SU-DHL-6 (cell line): Measurements from ENCODE around the gene IGF2R.

Source experiments
- H2AFZ ChIP-seq: fragments of 200-600 bp; sonication (generic); 2 replicates; pipeline ENCODE4 v1.6.1; 2014; ENCODE audit warnings: low read depth, mild to moderate bottlenecking, moderate library complexity, mixed read lengths, antibody characterized with exemption, low read length; ENCODE audit not compliant: severe bottlenecking
- H3F3A ChIP-seq: fragments of 200-600 bp; shearing (Covaris generic); 2 replicates; pipeline ENCODE4 v1.6.0; 2016; ENCODE audit warnings: antibody characterized with exemption, mild to moderate bottlenecking; ENCODE audit not compliant: insufficient read depth
- H3K27ac ChIP-seq: fragments of 200-600 bp; sonication (generic); 2 replicates; pipeline ENCODE4 v1.5.1; 2016; ENCODE audit warnings: low read depth, mild to moderate bottlenecking, low read length, moderate library complexity, mixed read lengths
- H3K27me3 ChIP-seq: fragments of 200-600 bp; sonication (generic), shearing (Covaris generic); 2 replicates; pipeline ENCODE4 v1.6.0; 2014; ENCODE audit warnings: mild to moderate bottlenecking, low read length
- H3K36me3 ChIP-seq: fragments of 200-600 bp; sonication (generic); 2 replicates; pipeline ENCODE4 v1.6.1; 2014; ENCODE audit warnings: mild to moderate bottlenecking, low read length, mixed read lengths
- H3K4me2 ChIP-seq: fragments of 300-600, 200-600 bp; shearing (Covaris generic), sonication (generic); 2 replicates; pipeline ENCODE4 v1.6.0; 2014; ENCODE audit warnings: low read length, low read depth, mild to moderate bottlenecking; ENCODE audit not compliant: poor library complexity, severe bottlenecking
- H3K4me3 ChIP-seq: fragments of 200-600 bp; sonication (generic); 2 replicates; pipeline ENCODE4 v1.5.1; 2014; ENCODE audit warnings: antibody characterized with exemption, low read length, mild to moderate bottlenecking, mixed read lengths; ENCODE audit not compliant: insufficient read depth, poor library complexity, severe bottlenecking
- H3K79me2 ChIP-seq: fragments of 200-600 bp; sonication (generic); 2 replicates; pipeline ENCODE4 v1.6.1; 2014; ENCODE audit warnings: mild to moderate bottlenecking, low read length, moderate library complexity; ENCODE audit not compliant: insufficient read depth
- H3K9ac ChIP-seq: fragments of 200-600 bp; sonication (generic); 2 replicates; pipeline ENCODE4 v1.7.0; 2014; ENCODE audit warnings: mild to moderate bottlenecking, low read length
- H3K9me2 ChIP-seq: fragments of 200-600 bp; sonication (generic); replicated peaks from 2 replicates; pipeline ENCODE4 v1.6.1; 2014; ENCODE audit warnings: low read length; ENCODE audit not compliant: insufficient read depth
- H3K9me3 ChIP-seq: fragments of 200-600 bp; sonication (generic); 2 replicates; pipeline ENCODE4 v1.6.1; 2014; ENCODE audit warnings: low read length, mixed read lengths; ENCODE audit not compliant: insufficient read depth
- H4K20me1 ChIP-seq: fragments of 200-600 bp; sonication (generic); 2 replicates; pipeline ENCODE4 v1.6.1; 2014; ENCODE audit warnings: low read depth, mild to moderate bottlenecking, antibody characterized with exemption, low read length, moderate library complexity, mixed read lengths
- CTCF ChIP-seq: fragments of 200-600 bp; sonication (generic); IDR thresholded peaks from one replicate; pipeline ENCODE4 v1.5.1; 2017; ENCODE audit warnings: antibody characterized with exemption, mild to moderate bottlenecking, low read length, moderate library complexity; ENCODE audit not compliant: insufficient read depth, poor library complexity, severe bottlenecking
- EZH2phosphoT487 ChIP-seq: fragments of 200-600 bp; sonication (generic), shearing (Covaris generic); conservative IDR thresholded peaks from 2 replicates; pipeline ENCODE4 v1.6.1; 2018; ENCODE audit warnings: mild to moderate bottlenecking, antibody characterized with exemption, low read length, moderate library complexity, mixed read lengths

The IGF2R gene

DNA sequence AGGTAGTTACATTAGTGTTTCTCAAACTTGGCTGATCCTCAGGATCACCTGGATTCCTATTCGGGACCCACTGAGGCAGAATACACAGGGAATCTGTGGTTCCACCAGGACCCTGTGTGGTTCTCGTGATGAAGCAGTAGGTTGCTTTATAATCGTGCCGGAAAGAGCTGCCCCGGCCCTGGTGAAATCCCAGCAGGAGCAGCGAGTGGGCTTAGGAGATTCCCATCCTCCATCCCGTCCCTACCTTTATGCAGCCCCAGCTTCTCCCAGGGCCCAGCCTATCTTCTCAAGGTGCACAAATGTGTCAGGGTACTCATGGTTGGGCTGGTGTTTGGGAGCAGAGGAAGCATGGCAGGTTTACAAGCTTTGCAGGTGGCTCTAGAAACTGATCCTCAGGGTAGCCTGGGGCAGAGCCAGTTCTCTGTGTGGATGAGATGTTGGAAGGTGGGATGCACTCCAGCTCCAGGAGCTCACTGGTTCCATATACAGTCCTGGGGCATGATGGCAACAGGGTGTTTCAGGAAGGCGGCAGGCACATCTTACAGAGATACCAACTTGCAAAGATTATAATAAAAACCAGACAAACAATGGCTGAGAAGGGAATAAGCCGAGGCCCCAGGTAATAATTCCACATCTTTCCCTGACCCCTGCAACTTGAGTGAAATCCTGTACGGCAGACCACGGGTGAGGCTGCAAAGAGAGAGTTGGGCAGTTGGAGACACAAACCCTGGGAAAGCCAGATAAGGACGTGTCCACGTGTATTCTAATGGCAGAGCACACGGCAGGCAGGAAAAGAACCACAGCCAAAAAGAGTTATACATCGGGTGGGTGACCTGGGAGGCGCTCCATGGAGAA, 158.6 kb downstream of the IGF2R start:
- Histone ChIP-seq H3K36me3 (no peaks in the 10 kb centered on the region), H3K27ac (no peak overlapping the region), H3K9me3 (no peaks in the 10 kb centered on the region), H3K79me2 (no peaks in the 10 kb centered on the region), H3K27me3 (no peaks in the 10 kb centered on the region), H3K4me3 (no peak overlapping the region), H4K20me1 (no peaks in the 10 kb centered on the region), H3K9me2 (no peaks in the 10 kb centered on the region), H3K9ac (no peak overlapping the region), H3K4me2 (no peak overlapping the region), H2AFZ (no peak overlapping the region), H3F3A (no peaks in the 10 kb centered on the region)
- TF ChIP-seq CTCF (no peak), EZH2phosphoT487 (no peak)

GRCh38 chr6:160128125-160128683, 159.3 kb downstream of the IGF2R start:
- Histone ChIP-seq H2AFZ (no peak overlapping the region), H3K9me3 (no peaks in the 10 kb centered on the region), H3K4me2 (no peak overlapping the region), H3K9me2 (no peaks in the 10 kb centered on the region), H4K20me1 (no peaks in the 10 kb centered on the region), H3K4me3 (no peak overlapping the region), H3F3A (no peaks in the 10 kb centered on the region), H3K27ac (no peak overlapping the region), H3K36me3 (no peaks in the 10 kb centered on the region), H3K27me3 (no peaks in the 10 kb centered on the region), H3K79me2 (no peaks in the 10 kb centered on the region), H3K9ac (no peak overlapping the region)
- no peak for TF ChIP-seq EZH2phosphoT487
- no peak for TF ChIP-seq CTCF

- Histone ChIP-seq H3K79me2 (no peaks in the 10 kb centered on the region), H3K4me3 (no peak overlapping the region), H3K27ac (no peak overlapping the region), H3K4me2 (no peak overlapping the region), H3K9me3 (no peaks in the 10 kb centered on the region), H2AFZ (no peak overlapping the region), H3K27me3 (no peaks in the 10 kb centered on the region), H4K20me1 (no peaks in the 10 kb centered on the region), H3K36me3 (no peaks in the 10 kb centered on the region), H3F3A (no peaks in the 10 kb centered on the region), H3K9me2 (no peaks in the 10 kb centered on the region), H3K9ac (no peak overlapping the region)
- no peak for TF ChIP-seq CTCF
- TF ChIP-seq EZH2phosphoT487 = no peak
Observed at GRCh38 chr6:160128879-160129516, 160.1 kb downstream of the IGF2R start.
